ENCODE data around the gene ZFPL1.
A peak's percentile ranks its signal among the peaks of the same experiment; 100 is the strongest.

The ZFPL1 gene

GRCh38 chr11:65095974-65096806, 12.2 kb downstream of the ZFPL1 start, which contains the start of gene VPS51:
Gene VPS51, plus strand, starts transcription at chr11:65096214. Its CDS starts 37 bp downstream, at chr11:65096251.
- peak; percentile 81 for DNase-seq

- no peak for DNase-seq
Observed at GRCh38 chr11:65096926-65097325, 12.9 kb downstream of the ZFPL1 start.

GRCh38 chr11:65100674-65101350, 16.8 kb downstream of the ZFPL1 start:
- DNase-seq = no peak

- no peak for DNase-seq
Observed at GRCh38 chr11:65102142-65103095, 18.4 kb downstream of the ZFPL1 start.

GRCh38 chr11:65103476-65103875, 19.5 kb downstream of the ZFPL1 start:
- no peak for DNase-seq

- DNase-seq = no peak
Observed at GRCh38 chr11:65104628-65105027, 20.6 kb downstream of the ZFPL1 start.

- no peak for DNase-seq
Observed at GRCh38 chr11:65107078-65107477, 23.1 kb downstream of the ZFPL1 start.

GRCh38 chr11:65107751-65108468, 23.9 kb downstream of the ZFPL1 start:
- no peak for DNase-seq

- no peak for DNase-seq
Observed at GRCh38 chr11:65108469-65109123, 24.6 kb downstream of the ZFPL1 start.

GRCh38 chr11:65109231-65110198, 25.5 kb downstream of the ZFPL1 start:
- DNase-seq = no peak

GRCh38 chr11:65110354-65110861, 26.4 kb downstream of the ZFPL1 start:
- DNase-seq = peak; percentile 91

GRCh38 chr11:65111159-65111743, 27.2 kb downstream of the ZFPL1 start:
- DNase-seq = no peak

GRCh38 chr11:65111744-65112545, 27.9 kb downstream of the ZFPL1 start, which contains the start of gene TM7SF2:
Gene TM7SF2, plus strand, starts transcription at chr11:65111872. Its CDS starts 144 bp downstream, at chr11:65112016.
- DNase-seq = peak; percentile 95

- DNase-seq = peak; percentile 53
Observed at GRCh38 chr11:65112546-65113360, 28.7 kb downstream of the ZFPL1 start.

- DNase-seq = no peak
Observed at GRCh38 chr11:65113361-65113756, 29.3 kb downstream of the ZFPL1 start.

GRCh38 chr11:65113839-65114238, 29.8 kb downstream of the ZFPL1 start:
- no peak for DNase-seq

GRCh38 chr11:65114538-65115171, 30.6 kb downstream of the ZFPL1 start:
- no peak for DNase-seq
